NCI-H1417 (cell line): ENCODE measurements around the gene LYPD6B.

Experiments used
- DNase-seq, 3 experiments: peaks; one replicate each; lab custom pipeline; 2025; lab: John Stamatoyannopoulos, UW

The LYPD6B gene

DNA sequence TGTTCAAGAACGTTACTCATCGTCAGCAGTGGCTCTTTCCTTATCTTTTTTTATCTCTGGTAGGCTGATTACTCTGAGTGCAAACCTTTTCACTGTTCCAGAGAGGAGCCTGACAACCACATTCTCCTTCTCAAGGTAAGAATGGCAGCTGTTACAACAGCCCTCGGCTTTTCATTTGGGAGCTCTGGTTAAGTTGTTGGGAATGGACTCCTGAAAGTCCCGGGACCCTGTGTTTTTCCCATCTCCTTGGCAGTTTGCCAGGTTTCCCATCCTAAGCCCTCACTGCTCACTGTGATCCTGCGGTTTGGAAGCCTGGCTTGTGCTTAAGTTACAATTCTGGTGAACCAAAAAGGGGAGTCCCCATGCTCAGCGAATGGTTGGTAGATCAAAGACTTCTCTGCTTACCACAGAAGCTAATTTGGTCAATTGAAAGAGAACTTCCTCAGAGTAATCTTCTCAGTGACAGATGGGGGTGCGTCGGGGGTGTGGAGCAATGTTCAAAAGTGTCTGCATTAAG is 122.3 kb downstream of the LYPD6B start:
- DNase-seq = no peak

DNA sequence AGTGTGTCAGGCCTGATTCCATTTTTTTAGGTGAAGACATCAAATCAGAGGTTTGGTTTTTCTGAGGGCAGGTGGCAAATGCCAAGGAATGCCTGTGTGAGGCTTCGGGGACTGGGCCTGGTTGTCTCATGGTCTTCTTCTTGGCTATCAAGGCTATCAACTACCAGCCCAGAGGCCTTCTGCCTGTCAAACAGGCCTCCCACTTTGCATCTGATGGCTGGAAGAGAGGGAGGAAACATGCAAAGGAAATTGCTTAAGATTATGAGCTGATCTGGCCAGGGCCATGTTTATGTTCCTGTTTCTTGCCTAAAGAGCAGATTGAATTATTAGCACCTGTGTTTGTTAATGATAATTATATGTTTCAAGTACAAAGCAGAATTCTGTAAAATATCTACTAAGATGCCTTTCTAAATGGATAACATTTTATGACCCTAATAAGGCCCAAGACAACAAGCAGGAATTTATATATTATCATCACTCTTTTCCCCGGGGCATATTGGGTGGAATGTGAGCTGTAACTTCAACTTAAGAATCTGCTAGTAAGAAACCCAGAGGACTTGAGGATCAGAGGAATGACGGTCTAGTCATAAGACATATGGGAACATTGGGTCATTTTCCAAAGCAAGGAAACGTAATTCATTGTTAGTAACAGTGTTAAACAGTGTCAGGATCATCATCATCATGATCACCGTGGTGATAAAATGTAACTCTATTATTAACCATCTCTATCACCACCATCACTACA is 123.2 kb downstream of the LYPD6B start:
- DNase-seq = peak in 2 of 3 experiments; percentile 15 to 59

DNA sequence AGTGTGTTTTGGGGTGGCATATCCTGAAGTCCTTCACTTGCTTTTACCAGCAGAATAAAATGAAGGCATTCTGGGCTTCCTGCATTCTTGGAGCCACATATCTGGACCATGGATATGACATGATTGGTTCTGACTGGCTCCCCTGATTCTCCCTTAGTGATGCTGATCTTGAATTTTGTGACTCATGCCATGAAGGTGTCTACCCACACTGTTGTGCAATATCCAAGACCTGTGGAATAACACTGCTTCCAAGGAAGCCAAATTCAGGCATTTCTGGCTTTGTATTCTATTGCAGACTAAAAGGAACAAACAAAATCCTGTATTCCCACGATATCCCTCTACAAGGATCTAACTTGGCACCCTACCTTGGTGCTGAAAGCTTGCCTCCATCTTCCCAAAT is 125.8 kb downstream of the LYPD6B start:
- no peak for DNase-seq

DNA sequence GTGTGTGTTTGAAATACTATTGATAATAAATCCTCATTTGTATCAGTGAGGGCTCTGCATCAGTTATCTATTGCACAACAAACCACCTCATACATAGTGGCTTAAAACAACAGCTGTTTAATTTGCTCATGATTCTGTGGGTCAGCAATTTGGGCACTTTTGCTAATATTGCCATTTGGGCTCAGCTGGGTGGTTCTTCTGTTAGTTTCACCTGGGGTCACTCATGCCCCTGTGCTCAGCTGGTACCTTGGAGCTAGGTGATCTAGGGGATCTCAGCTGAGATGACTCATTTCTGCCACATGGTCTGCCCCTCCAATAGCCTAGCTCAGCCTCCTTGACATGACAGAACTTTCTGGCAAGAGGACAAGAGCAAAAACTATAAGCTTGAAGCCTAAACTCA is 126.3 kb downstream of the LYPD6B start:
- no peak for DNase-seq

DNA sequence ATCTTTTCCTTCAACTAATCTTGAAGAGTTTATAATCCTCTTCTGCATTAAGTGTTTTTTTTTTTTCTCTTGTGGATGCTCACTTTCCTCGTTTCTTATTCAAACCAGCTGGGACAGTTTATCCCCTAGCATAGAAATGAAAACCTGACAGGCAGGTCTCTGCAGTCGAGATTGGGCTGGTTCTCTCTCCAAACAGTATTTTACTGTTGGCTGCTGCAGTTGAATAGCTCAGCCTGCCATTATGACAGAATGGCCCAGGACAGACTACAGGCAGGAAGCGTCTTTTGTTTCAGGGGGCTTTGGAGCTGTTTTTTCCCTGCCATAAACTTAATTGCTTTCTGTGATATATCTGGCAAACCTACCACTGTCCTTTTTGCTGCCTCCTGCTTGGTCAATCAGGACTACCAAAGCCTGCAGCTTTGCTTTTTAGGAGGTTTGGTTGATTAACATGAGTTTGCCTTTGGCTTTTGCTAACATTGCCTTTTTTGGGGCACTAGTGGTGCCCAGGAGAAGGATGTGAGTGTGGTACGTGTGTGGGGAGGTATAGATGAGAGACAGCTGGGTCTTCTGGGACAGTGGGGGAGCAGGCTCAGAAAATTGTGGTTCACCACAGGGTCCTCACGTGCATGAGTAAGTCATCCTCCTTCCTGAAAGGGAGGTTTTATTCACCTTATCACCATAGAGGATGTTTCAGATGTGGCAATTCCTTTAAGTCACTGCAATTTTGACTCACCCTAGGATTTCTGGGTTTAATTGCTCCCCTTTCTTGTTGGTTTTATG is 128.7 kb downstream of the LYPD6B start:
- DNase-seq = no peak

DNA sequence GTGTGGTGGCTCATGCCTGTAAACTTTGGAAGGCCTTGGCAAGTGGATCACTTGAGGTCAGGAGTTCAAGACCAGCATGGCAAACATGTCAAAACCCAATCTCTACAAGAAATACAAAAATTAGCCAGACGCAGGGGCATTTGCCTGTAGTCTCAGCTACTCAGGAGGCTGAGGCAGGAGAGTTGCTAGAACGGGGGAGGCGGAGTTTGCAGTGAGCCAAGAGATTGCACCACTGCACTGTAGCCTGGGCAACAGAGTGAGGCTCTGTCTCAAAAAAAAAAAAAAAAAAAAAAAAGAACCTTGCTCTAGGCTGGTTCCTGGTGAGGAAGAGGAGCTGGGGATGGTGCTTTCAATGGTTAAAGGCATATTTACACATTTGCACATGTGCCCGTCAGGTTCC is 129.4 kb downstream of the LYPD6B start:
- no peak for DNase-seq

DNA sequence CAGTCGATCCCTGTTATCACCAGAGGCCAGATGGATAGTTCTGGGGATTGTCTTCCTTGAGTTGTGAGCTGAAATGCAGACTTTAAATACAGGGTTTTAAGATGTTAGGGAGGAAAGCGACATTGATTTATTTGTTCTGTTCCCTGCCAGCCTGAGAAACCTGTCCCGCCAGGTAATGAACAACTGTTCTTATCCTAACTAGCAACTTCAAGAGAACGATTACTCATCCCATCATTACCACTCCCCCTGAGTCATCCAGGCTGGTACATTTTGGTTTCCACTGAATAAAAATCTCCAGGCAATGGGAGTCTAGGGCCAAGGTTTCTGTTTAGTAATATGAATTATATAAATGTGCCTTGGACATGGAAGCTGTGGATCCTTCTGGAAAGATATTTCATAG is 131.2 kb downstream of the LYPD6B start:
- DNase-seq = peak in 2 of 3 experiments; percentile 21 to 49

DNA sequence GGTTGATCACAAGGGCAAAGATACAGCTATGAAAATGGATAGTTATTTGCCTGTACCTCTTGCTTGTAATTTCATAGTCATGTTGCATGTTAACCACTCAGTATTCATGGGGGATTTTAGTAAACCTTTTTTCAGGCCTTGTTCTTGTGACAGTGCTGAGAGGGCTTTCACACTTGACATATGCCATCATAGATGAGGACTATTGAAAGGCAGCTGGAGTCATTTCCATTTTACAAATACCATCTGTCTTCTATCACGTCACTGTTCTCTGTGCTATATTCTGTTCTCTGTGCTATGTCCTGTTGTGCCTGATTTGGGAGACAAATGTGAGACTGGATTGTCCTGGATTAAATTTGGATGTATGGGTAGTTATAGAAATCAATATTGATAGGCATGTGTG is 131.7 kb downstream of the LYPD6B start:
- no peak for DNase-seq

DNA sequence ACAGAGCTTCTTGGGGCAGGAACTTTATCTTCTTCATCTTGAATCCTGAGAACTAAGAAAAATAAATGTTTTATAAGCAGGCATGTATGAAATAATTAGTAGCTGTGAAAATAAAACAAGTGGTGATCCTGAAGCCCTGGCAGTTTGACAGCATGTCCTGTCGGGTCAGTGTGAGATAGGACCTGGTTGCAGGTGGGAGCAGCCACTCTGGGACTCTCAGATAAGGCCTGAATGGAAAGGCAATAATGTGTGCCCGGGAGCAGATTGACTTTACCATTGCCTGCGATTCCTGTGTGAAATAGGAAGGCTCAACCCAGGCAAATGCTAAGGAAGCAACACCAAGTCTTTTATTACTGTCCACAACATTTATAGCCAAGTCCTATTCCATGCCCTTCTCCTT is 132.4 kb downstream of the LYPD6B start:
- no peak for DNase-seq

DNA sequence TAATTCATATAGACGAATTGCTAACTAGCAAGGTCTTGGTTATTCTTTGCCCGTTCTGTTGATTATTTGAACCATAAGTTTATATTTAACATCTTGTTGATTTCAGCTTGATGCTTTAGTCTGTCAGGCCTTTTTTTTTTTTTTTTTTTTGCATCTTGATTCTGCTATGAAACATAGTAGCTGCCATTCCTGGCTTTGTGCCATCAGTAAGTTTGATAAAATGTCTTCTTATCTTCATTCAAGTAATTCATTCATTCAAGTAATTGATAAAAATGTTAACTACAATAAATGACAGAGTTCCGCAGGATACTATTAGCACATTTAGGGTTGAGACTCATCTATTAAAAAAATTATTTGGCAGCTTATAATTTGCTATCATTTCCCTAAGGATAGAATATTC is 134.7 kb downstream of the LYPD6B start:
- DNase-seq = no peak

DNA sequence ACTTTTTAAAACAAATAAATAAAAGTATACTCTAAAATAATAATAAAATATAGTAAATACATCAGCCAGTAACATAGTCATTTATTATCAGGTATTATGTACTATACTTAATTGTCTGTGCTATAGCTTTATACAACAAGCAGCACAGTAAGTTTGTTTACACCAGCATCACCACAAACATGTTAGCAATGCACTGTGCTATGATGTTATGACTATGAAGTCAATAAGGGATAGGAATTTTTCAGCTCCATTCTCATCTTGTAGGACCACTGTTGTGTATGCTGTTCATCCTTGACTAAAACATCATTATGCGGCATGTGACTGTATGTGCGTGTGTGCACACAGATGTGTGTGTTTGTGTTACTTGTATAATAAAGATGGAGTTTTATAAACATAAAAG is 137.5 kb downstream of the LYPD6B start:
- no peak for DNase-seq

DNA sequence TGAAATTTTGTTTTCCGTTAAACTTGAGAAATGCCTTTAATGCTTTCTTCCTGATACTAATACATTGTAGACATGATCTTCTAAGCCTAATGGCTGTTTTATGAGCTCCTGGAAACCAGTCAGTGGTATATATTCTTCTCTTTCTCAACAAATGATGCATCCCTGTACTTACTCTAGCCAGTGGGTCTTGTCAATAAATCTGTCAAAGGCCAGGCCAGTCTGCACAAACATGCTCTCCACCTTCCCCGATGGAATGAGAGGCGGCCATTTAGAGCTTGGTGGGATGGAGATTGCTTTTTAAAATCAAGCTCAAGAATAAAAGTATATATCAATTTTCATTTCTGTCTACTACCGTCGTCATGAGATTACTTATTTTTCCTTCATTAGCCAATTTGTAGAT is 140.1 kb downstream of the LYPD6B start:
- DNase-seq = no peak

DNA sequence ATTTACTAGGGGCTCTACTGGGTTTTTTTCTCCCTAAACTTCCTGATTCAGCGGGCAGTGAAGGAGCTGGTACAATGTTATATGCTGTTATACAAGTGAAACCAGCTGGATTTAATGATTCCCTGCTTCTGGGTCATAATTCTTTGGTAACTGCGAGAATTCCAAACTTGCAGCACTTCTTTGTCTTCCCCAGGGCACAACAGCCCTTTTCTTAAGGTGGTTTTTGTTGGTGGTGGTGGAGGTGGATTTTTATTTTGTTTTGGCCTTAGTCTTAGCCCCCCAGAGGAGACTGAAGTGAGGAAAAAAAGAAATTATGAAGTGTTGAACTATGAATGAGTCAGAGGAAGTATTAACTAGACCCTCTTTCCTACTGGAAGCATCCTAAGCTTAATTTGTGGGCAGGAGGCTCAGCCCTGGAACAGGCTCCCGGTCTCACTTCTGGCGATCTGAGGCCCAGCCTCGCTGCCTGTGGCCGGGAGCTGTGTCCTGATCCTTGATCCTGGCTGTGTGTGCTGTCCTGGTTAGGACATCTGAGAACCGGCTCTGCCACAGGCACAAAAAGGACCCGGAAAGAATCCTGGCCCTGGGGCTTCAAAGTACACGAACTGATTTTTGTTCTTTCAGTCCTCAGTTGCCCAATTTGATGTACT is 141.9 kb downstream of the LYPD6B start:
- no peak for DNase-seq

DNA sequence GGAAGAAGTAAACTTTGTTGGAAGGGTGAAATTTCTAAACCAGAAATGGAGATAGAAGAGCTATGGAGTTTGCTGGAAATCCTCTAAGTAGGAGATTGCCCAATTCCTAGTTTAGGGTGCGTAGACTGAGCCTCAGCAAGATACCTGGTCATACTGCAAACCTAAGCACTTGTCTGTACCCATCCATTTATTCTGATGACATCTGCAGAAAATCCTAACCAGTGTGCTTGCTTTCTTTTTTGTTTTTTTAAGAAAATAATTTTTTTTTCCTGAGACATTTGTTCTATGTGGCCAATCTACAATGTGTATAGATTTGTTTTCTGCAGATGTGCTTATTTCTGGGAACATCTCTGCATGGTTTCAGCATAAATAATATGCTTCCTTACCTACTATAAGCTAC is 144.7 kb downstream of the LYPD6B start:
- no peak for DNase-seq

DNA sequence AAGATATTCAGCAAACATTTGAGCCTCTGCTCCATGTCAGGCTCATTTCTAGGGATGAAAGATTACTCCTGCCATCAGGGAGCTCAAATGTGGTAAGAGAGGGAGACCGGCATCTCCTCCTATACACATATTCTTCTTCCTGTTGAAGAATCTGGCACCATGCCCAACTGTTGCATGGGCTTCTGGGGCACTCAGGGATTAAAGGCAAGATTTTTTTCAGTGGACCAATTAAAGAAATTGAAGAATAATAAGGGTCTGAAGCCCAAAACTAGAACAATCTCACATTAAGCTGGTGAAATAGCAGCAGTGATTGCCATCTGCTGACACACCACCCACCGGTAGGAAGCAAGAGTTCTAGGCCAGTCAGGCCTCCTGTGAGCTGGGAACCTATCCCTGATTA is 146.5 kb downstream of the LYPD6B start:
- peak in 1 of 3 experiments; percentile 8 for DNase-seq

DNA sequence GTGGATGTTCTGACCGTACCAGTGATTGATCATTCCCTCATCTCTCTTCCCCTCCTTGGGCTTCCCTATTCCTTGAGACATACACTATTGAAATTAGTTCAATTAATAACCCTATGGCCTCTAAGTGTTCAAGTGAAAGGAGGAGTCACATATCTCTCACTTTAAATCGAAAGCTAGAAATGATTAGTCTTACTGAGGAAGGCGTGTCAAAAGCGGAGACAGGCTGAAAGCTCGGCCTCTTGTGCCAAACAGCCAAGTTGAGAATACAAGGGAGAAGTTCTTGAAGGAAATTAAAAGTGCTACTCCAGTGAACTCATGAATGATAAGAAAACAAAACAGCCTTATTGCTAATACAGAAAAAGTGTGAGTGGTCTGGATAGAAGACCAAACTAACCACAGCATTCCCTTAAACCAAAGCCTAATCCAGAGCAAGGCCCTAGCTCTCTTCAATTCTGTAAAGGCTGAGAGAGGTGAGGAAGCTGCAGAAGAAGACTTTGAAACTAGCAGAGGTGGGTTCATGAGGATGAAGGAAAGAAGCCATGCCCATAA is 147.5 kb downstream of the LYPD6B start:
- no peak for DNase-seq

DNA sequence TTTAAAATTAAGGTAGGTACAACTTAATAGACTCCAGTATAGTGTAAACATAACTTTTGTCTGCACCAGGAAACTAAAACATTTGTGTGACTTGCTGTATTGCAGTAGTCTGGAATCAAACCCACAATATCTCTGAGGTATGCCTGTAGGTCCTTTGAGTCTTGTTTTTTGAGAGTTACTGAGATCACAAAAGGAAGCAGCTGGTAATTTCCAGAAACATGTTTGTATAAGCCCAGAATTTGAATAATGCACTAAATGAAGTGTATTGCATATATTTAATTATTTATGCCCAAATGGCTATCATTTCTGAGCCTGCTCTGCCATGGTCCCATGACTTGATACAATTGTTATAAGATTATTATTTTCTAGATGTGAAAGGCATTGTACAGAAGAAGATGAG is 148.6 kb downstream of the LYPD6B start:
- DNase-seq = no peak

DNA sequence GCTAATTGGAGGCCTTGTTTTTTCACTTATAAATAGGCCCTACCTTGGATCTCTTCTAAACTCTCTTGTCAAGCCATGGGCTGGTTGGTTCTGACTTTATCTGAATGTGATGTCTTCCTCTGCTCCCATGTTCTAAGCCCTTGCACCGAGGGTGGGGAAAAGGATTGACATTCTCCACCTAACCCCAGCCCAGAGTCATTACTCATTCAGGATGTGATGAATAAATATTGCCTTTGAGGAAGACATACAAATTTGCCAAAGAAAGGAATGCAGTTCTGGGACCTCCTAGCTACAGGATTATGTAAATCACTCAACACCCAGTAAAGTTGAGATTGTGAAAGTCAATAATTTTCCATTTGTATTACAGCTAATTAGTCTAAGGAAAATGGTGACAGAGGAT is 149.8 kb downstream of the LYPD6B start:
- no peak for DNase-seq

DNA sequence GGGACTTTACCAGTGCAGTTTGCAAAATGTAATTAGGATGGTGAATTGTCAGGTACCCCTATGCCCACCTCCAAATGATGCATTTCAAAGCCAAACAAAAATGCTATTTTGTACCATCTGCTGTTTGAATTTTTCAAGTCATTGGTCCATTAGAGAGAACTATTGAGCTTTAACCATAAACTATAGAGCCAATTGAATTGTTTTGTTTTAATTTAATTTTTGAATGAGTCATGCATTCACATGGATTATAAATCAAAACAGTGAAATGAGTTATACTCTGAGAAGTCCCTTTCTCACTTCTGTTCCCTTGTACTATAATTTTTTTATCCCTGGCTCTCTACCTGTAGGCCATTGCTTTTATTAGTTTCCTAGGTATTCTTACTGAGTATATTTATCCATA is 151.3 kb downstream of the LYPD6B start:
- DNase-seq = no peak

DNA sequence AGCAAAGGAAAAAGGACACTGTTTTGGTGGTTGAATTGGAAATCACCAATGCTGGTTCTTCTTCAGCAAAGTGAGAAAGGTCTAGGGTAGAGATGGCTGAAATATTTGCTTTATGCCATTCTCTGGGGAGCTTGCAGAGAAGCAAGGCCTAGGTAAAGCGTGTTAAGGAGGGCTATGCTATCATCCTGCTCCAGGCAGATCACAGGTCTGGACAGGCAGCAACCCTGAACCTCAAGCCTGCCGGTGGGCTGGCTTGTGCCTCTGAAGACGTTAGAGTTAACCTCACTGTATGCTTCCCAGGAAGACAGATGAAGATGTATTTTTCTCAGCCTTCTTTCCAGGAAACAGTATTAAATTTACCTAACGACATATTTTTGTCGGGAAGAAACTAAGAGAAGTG is 153.4 kb downstream of the LYPD6B start:
- DNase-seq = no peak

DNA sequence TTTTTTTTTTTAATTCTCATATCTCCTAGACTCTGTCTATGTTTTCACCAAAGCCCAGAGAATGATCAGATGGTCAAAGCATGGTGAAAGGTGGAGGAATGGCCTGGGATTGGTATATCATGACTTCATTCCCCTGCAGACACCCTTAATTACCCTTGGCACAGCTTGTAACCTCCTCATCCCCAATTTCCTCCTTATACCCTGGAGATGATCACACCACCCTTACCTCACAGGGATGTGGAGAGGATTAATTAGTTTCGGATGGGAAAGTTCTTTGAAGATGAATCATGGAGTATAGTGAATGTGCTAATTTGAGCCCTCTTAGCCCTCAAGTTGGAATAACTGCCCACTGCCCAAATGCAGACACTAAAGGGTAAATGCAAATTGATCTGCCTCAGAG is 153.9 kb downstream of the LYPD6B start:
- no peak for DNase-seq

DNA sequence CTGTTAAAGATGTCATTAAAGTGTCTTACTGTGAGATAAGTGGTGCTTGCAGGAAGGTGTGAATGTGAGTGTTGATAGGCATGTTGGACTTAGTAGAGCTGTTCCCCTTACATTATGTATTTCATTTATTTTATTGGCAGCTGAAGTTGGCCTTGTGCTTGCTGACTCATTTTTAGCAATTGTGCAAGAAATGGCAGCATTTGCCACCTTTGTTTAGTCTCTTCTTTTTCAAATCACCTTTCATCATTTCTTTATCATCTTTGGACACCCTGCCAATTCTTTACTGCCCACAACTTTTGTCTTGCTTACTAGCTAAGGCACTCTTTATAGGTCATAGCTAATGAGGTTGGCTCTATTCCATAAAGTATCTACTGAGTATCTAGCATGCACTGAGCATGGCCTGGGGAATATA is 161.6 kb downstream of the LYPD6B start:
- no peak for DNase-seq

DNA sequence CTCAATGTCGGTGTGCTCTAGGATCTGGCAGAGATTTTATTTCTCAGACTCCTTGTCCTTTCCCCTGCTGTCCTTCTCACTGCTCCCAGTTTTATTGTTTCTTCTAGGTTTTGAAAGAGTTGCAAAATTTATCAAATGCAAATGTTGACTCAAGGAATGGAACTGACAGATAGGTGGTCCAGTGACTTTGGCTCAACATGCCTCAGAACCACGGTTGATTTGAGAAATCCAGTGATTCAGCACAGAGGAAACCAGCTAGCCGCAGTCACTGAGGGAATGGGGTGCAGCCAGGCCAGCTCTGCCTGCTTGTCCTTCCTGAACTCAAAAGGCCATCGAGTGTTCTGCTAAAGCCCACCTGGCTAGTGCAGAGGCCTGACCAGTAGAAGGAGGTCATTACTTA is 166.2 kb downstream of the LYPD6B start:
- DNase-seq = no peak
